Measurements from ENCODE around the gene CIAO2B.

GRCh38 chr16:66968847-66969246 lies 34.6 kb upstream of the CIAO2B start:
- TF ChIP-seq, protein P1, sequence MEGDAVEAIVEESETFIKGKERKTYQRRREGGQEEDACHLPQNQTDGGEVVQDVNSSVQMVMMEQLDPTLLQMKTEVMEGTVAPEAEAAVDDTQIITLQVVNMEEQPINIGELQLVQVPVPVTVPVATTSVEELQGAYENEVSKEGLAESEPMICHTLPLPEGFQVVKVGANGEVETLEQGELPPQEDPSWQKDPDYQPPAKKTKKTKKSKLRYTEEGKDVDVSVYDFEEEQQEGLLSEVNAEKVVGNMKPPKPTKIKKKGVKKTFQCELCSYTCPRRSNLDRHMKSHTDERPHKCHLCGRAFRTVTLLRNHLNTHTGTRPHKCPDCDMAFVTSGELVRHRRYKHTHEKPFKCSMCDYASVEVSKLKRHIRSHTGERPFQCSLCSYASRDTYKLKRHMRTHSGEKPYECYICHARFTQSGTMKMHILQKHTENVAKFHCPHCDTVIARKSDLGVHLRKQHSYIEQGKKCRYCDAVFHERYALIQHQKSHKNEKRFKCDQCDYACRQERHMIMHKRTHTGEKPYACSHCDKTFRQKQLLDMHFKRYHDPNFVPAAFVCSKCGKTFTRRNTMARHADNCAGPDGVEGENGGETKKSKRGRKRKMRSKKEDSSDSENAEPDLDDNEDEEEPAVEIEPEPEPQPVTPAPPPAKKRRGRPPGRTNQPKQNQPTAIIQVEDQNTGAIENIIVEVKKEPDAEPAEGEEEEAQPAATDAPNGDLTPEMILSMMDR (IDR thresholded peaks at IDR 0.05; ENCODE audit: low read length), result no peak
- no peak for TF ChIP-seq EZH2 (IDR thresholded peaks at IDR 0.05; ENCODE audit: borderline replicate concordance, low read length)

Measured in OCI-LY1 (cell line).